ENCODE data around the gene LGI4. TPM values are rescaled to one million over a fixed set of nuclear protein-coding genes. Genes with fewer than 3 reads are reported as not detected.

The LGI4 gene
- total RNA-seq, 1 donor: 0.72 TPM

DNA sequence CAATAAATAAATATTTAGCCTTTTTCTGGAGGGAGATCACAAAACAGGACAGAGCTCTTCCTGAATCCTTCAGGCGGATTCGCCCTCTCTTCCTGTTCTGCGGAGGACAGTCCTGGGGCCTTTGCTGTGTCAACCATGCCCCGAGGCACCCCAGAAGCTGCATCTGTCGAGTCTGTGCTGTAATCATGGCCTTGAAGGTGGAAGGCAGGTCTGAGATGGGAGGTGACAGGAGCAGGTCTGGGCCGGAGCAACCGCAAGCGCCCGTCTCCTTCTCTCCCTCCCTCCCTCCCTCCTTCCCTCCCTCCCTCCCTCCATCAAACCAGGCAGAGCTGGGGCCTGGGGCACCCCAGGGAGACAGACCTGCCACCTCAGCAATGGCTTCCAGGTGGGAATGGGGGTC, 23.9 kb downstream of the LGI4 start:
- Histone ChIP-seq H3K79me2 (ENCODE audit: insufficient read depth, low read length) (no peaks in the 10 kb centered on the region), H2AFZ (ENCODE audit: low read length) (no peak overlapping the region), H3K4me2 (ENCODE audit: insufficient read depth, low read length) (no peak overlapping the region), H3K27ac (ENCODE audit: low read depth, low read length) (no peak overlapping the region), H3K9me3 (ENCODE audit: low read depth, low read length) (no peaks in the 10 kb centered on the region), H3K4me1 (ENCODE audit: insufficient read depth, low read length) (peaks cover 2% of the 10 kb centered on the region), H3K4me3 (ENCODE audit: insufficient read depth, low read length) (no peak overlapping the region), H3K27me3 (ENCODE audit: insufficient read depth, low read length) (peaks cover 5% of the 10 kb centered on the region), H4K20me1 (ENCODE audit: insufficient read depth, low read length) (no peaks in the 10 kb centered on the region), H3K36me3 (ENCODE audit: insufficient read depth, low read length) (no peaks in the 10 kb centered on the region)
- TF ChIP-seq, protein P1, sequence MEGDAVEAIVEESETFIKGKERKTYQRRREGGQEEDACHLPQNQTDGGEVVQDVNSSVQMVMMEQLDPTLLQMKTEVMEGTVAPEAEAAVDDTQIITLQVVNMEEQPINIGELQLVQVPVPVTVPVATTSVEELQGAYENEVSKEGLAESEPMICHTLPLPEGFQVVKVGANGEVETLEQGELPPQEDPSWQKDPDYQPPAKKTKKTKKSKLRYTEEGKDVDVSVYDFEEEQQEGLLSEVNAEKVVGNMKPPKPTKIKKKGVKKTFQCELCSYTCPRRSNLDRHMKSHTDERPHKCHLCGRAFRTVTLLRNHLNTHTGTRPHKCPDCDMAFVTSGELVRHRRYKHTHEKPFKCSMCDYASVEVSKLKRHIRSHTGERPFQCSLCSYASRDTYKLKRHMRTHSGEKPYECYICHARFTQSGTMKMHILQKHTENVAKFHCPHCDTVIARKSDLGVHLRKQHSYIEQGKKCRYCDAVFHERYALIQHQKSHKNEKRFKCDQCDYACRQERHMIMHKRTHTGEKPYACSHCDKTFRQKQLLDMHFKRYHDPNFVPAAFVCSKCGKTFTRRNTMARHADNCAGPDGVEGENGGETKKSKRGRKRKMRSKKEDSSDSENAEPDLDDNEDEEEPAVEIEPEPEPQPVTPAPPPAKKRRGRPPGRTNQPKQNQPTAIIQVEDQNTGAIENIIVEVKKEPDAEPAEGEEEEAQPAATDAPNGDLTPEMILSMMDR (IDR thresholded peaks at IDR 0.05; ENCODE audit: extremely low read depth, low read depth, low read length): no peak
- DNase-seq (ENCODE audit: insufficient read length, low spot score, missing footprints): no peak

DNA sequence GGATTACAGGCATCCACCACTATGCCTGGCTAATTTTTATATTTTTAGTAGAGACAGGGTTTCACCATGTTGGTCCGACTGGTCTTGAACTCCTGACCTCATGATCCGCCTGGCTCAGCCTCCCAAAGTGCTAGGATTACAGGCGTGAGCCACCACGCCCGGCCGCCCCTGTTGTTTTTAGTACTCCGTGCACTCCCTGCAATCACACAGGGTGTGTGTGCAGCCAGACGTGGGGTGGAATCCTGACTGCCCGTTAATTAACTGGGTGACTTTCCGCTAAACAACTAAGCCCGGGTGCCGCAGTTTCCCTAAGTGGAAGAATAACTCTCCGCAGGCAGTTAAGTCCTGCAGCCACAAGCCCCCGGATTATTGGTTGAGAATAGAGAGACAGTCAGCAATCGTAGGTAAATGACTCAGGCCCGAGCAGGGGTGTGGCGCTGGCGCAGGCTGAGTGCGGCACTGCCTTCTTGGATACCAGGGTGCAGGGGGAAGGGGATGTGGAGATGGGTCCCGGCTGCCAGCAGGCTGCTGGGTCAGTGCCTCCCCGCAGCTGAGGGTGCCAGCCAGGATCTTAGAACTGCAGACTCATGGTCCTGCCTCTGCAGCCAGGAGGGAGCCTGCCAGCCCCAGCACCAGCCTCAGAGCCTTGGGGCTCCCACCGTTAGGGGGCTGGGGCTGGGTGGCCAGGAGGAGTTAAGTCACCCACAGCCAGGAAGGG, 25.3 kb downstream of the LGI4 start:
- H3K27me3 ChIP-seq (ENCODE audit: insufficient read depth, low read length): no peaks in the 10 kb centered on the region
- H3K4me2 ChIP-seq (ENCODE audit: insufficient read depth, low read length): no peak overlapping the region
- H3K4me3 ChIP-seq (ENCODE audit: insufficient read depth, low read length): no peak overlapping the region
- no peaks in the 10 kb centered on the region for H4K20me1 ChIP-seq (ENCODE audit: insufficient read depth, low read length)
- peaks cover 2% of the 10 kb centered on the region for H3K4me1 ChIP-seq (ENCODE audit: insufficient read depth, low read length)
- H3K79me2 ChIP-seq (ENCODE audit: insufficient read depth, low read length): no peaks in the 10 kb centered on the region
- no peaks in the 10 kb centered on the region for H3K36me3 ChIP-seq (ENCODE audit: insufficient read depth, low read length)
- no peaks in the 10 kb centered on the region for H3K9me3 ChIP-seq (ENCODE audit: low read depth, low read length)
- H2AFZ ChIP-seq (ENCODE audit: low read length): no peak overlapping the region
- no peak overlapping the region for H3K27ac ChIP-seq (ENCODE audit: low read depth, low read length)
- TF ChIP-seq, protein P1 (IDR thresholded peaks at IDR 0.05; ENCODE audit: extremely low read depth, low read depth, low read length): no peak
- no peak for DNase-seq (ENCODE audit: insufficient read length, low spot score, missing footprints)

DNA sequence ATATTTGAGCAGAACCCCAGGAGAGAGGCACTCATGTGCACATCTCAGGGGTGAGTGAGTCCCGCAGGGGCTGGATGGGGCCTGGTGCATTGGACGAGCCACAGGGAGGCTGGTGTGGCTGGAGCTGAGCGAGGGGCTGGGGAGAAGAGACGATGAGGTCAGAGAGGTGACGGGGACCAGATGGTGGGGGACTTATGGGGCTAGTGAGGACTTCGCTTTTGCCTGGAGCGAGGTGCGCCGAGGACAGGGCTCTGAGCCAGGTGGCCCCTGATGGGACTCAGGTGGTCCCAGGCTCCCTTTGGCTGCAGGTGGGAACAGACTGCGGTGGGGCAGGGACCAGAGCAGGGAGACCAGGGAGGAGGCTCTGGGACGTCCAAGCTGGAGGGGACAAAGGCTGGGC, 26.1 kb downstream of the LGI4 start:
- Histone ChIP-seq H2AFZ (ENCODE audit: low read length) (no peak overlapping the region), H3K4me2 (ENCODE audit: insufficient read depth, low read length) (no peak overlapping the region), H3K4me1 (ENCODE audit: insufficient read depth, low read length) (peaks cover 2% of the 10 kb centered on the region), H3K9me3 (ENCODE audit: low read depth, low read length) (no peaks in the 10 kb centered on the region), H3K4me3 (ENCODE audit: insufficient read depth, low read length) (no peak overlapping the region), H3K27ac (ENCODE audit: low read depth, low read length) (no peak overlapping the region), H3K79me2 (ENCODE audit: insufficient read depth, low read length) (no peaks in the 10 kb centered on the region), H3K36me3 (ENCODE audit: insufficient read depth, low read length) (no peaks in the 10 kb centered on the region), H3K27me3 (ENCODE audit: insufficient read depth, low read length) (no peaks in the 10 kb centered on the region), H4K20me1 (ENCODE audit: insufficient read depth, low read length) (no peaks in the 10 kb centered on the region)
- TF ChIP-seq, protein P1 (IDR thresholded peaks at IDR 0.05; ENCODE audit: extremely low read depth, low read depth, low read length): no peak
- peak; percentile 47 for DNase-seq (ENCODE audit: insufficient read length, low spot score, missing footprints)

DNA sequence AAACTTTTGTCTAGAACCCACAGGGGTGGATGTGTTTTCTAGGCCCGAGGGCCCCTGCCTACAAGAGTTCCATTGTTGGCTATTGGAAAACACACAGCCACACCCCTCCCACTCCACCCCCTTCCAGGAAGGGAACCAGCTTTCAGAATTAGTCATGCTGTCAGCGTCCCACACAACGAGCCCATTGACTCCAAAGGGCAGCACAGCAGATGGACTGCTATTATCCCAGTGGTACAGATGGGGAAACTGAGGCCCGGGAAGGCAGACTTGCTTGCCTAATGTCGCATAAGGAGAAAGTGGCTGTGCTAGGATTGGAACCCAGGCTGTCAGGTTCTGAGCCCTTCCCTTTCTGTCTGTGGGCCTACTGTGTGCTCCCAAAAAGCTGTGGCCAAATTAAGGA, 27.3 kb downstream of the LGI4 start:
- Histone ChIP-seq H3K79me2 (ENCODE audit: insufficient read depth, low read length) (no peaks in the 10 kb centered on the region), H3K27me3 (ENCODE audit: insufficient read depth, low read length) (no peaks in the 10 kb centered on the region), H3K4me1 (ENCODE audit: insufficient read depth, low read length) (peaks cover 2% of the 10 kb centered on the region), H3K9me3 (ENCODE audit: low read depth, low read length) (no peaks in the 10 kb centered on the region), H3K27ac (ENCODE audit: low read depth, low read length) (no peak overlapping the region), H3K4me3 (ENCODE audit: insufficient read depth, low read length) (no peak overlapping the region), H4K20me1 (ENCODE audit: insufficient read depth, low read length) (no peaks in the 10 kb centered on the region), H3K36me3 (ENCODE audit: insufficient read depth, low read length) (no peaks in the 10 kb centered on the region), H3K4me2 (ENCODE audit: insufficient read depth, low read length) (no peak overlapping the region), H2AFZ (ENCODE audit: low read length) (no peak overlapping the region)
- DNase-seq (ENCODE audit: insufficient read length, low spot score, missing footprints): peak; percentile 90
- TF ChIP-seq, protein P1 (IDR thresholded peaks at IDR 0.05; ENCODE audit: extremely low read depth, low read depth, low read length): no peak

Measured in osteoblast (primary cell).